Activated T-helper 2 cell treated with anti-CD3 and anti-CD28 coated beads, Interferon-gamma antibody, Interleukin-2, Interleukin-4, amounts not matched to agents 10 μg/mL and 5 μg/mL and 100 μg/mL, durations not matched to agents 14 hours and 24 hours and 36 hours (primary cell): Measurements from ENCODE around the gene CLIC5. TPM values are rescaled to one million over a fixed set of nuclear protein-coding genes. Genes with fewer than 3 reads are reported as not detected.

Experiments
- DNase-seq: peaks from one replicate; pipeline ENCODE4 v3.0.0; 2021; ENCODE audit warnings: low spot score
- H3K27ac Mint-ChIP-seq: one replicate; pipeline ENCODE4 v1.8.0; 2021; ENCODE audit warnings: mixed read lengths
- H3K27me3 Mint-ChIP-seq: one replicate; pipeline ENCODE4 v1.8.0; 2021; ENCODE audit warnings: low read depth, mixed read lengths
- H3K36me3 Mint-ChIP-seq: one replicate; pipeline ENCODE4 v1.8.0; 2021; ENCODE audit warnings: low read depth, mixed read lengths
- H3K4me1 Mint-ChIP-seq: one replicate; pipeline ENCODE4 v1.8.0; 2021; ENCODE audit warnings: low read depth, mixed read lengths
- H3K4me3 Mint-ChIP-seq: one replicate; pipeline ENCODE4 v1.8.0; 2021; ENCODE audit warnings: low read depth, mild to moderate bottlenecking, moderate library complexity, mixed read lengths
- H3K9me3 Mint-ChIP-seq: one replicate; pipeline ENCODE4 v1.8.0; 2021; ENCODE audit warnings: mixed read lengths
- intact Hi-C: fragments of 100-400 bp; cut with micrococcal nuclease; formaldehyde crosslinking; loops from one replicate; pipeline ENCODE4 v1.15.1; 2023
- total RNA-seq: library from RNA; stranded (reverse); gene quantifications from 2 replicates; pipeline ENCODE4 v1.2.3, GENCODE V29; 2022

CLIC5 gene
- total RNA-seq, 1 donor from 2014 or later = 3.8 TPM

GRCh38 chr6:45983062-45983461, 32.6 kb downstream of the CLIC5 start:
- Mint-ChIP-seq H3K4me1 (no peaks in the 10 kb centered on the region), H3K27me3 (peaks cover 5% of the 10 kb centered on the region), H3K4me3 (no peak overlapping the region), H3K27ac (no peak overlapping the region), H3K9me3 (no peaks in the 10 kb centered on the region), H3K36me3 (no peaks in the 10 kb centered on the region)
- no peak for DNase-seq
- intact Hi-C loops = no loop called here

- intact Hi-C loops = no loop called here
- Mint-ChIP-seq H3K9me3 (no peaks in the 10 kb centered on the region), H3K4me3 (no peak overlapping the region), H3K27ac (no peak overlapping the region), H3K27me3 (peaks cover 11% of the 10 kb centered on the region), H3K4me1 (no peaks in the 10 kb centered on the region), H3K36me3 (no peaks in the 10 kb centered on the region)
- DNase-seq = no peak
Observed at GRCh38 chr6:45982280-45983036, 33.2 kb downstream of the CLIC5 start.

- Mint-ChIP-seq H3K9me3 (no peaks in the 10 kb centered on the region), H3K27ac (no peak overlapping the region), H3K27me3 (peaks cover 11% of the 10 kb centered on the region), H3K4me1 (no peaks in the 10 kb centered on the region), H3K4me3 (no peak overlapping the region), H3K36me3 (no peaks in the 10 kb centered on the region)
- DNase-seq = no peak
- intact Hi-C loops = no loop called here
Observed at GRCh38 chr6:45981046-45981445, 34.6 kb downstream of the CLIC5 start.

GRCh38 chr6:45979311-45979710, 36.3 kb downstream of the CLIC5 start:
- intact Hi-C loops = no loop called here
- H3K27ac Mint-ChIP-seq = no peak overlapping the region
- H3K27me3 Mint-ChIP-seq = peaks cover 11% of the 10 kb centered on the region
- no peak overlapping the region for H3K4me3 Mint-ChIP-seq
- H3K4me1 Mint-ChIP-seq = no peaks in the 10 kb centered on the region
- H3K9me3 Mint-ChIP-seq = peaks cover 4% of the 10 kb centered on the region
- no peak for DNase-seq
- H3K36me3 Mint-ChIP-seq = no peaks in the 10 kb centered on the region

- H3K36me3 Mint-ChIP-seq = no peaks in the 10 kb centered on the region
- no peak overlapping the region for H3K4me3 Mint-ChIP-seq
- peaks cover 4% of the 10 kb centered on the region for H3K9me3 Mint-ChIP-seq
- H3K4me1 Mint-ChIP-seq = peaks cover 3% of the 10 kb centered on the region
- intact Hi-C loops = no loop called here
- DNase-seq = no peak
- peaks cover 15% of the 10 kb centered on the region for H3K27me3 Mint-ChIP-seq
- H3K27ac Mint-ChIP-seq = no peak overlapping the region
Observed at GRCh38 chr6:45974596-45974995, 41.1 kb downstream of the CLIC5 start.

GRCh38 chr6:45972795-45973503, 42.7 kb downstream of the CLIC5 start:
- H3K27ac Mint-ChIP-seq = no peak overlapping the region
- H3K27me3 Mint-ChIP-seq = peaks cover 14% of the 10 kb centered on the region
- H3K4me1 Mint-ChIP-seq = peaks cover 3% of the 10 kb centered on the region
- no peak for DNase-seq
- no peaks in the 10 kb centered on the region for H3K36me3 Mint-ChIP-seq
- no peak overlapping the region for H3K4me3 Mint-ChIP-seq
- intact Hi-C loops = no loop called here
- H3K9me3 Mint-ChIP-seq = peaks cover 4% of the 10 kb centered on the region

- Mint-ChIP-seq H3K9me3 (peaks cover 8% of the 10 kb centered on the region), H3K27ac (no peak overlapping the region), H3K27me3 (peaks cover 14% of the 10 kb centered on the region), H3K4me3 (no peak overlapping the region), H3K4me1 (peaks cover 3% of the 10 kb centered on the region), H3K36me3 (no peaks in the 10 kb centered on the region)
- intact Hi-C loops = no loop called here
- no peak for DNase-seq
Observed at GRCh38 chr6:45971287-45971686, 44.4 kb downstream of the CLIC5 start.

GRCh38 chr6:45970326-45970725, 45.3 kb downstream of the CLIC5 start:
- Mint-ChIP-seq H3K27me3 (peaks cover 14% of the 10 kb centered on the region), H3K4me3 (no peak overlapping the region), H3K36me3 (no peaks in the 10 kb centered on the region), H3K9me3 (peaks cover 8% of the 10 kb centered on the region), H3K27ac (no peak overlapping the region), H3K4me1 (peaks cover 3% of the 10 kb centered on the region)
- intact Hi-C loops = no loop called here
- DNase-seq = no peak

GRCh38 chr6:45969883-45970282, 45.8 kb downstream of the CLIC5 start:
- Mint-ChIP-seq H3K9me3 (peaks cover 8% of the 10 kb centered on the region), H3K27me3 (peaks cover 14% of the 10 kb centered on the region), H3K36me3 (no peaks in the 10 kb centered on the region), H3K27ac (no peak overlapping the region), H3K4me1 (peaks cover 3% of the 10 kb centered on the region), H3K4me3 (no peak overlapping the region)
- intact Hi-C loops = no loop called here
- no peak for DNase-seq

- Mint-ChIP-seq H3K36me3 (no peaks in the 10 kb centered on the region), H3K27ac (no peak overlapping the region)
Observed at GRCh38 chr6:45969026-45969425, 46.6 kb downstream of the CLIC5 start.

GRCh38 chr6:45967363-45967762, 48.3 kb downstream of the CLIC5 start:
- Mint-ChIP-seq H3K27ac (no peak overlapping the region), H3K4me3 (no peak overlapping the region), H3K36me3 (no peaks in the 10 kb centered on the region), H3K27me3 (peaks cover 14% of the 10 kb centered on the region), H3K4me1 (peaks cover 3% of the 10 kb centered on the region), H3K9me3 (peaks cover 8% of the 10 kb centered on the region)
- no peak for DNase-seq
- intact Hi-C loops = no loop called here

More at GRCh38 chr6:45969026-45969425, 46.6 kb downstream of the CLIC5 start:
- intact Hi-C loops = no loop called here
- peaks cover 8% of the 10 kb centered on the region for H3K9me3 Mint-ChIP-seq
- DNase-seq = no peak
- peaks cover 14% of the 10 kb centered on the region for H3K27me3 Mint-ChIP-seq
- no peak overlapping the region for H3K4me3 Mint-ChIP-seq
- peaks cover 3% of the 10 kb centered on the region for H3K4me1 Mint-ChIP-seq

- DNase-seq = no peak
- Mint-ChIP-seq H3K4me1 (peaks cover 3% of the 10 kb centered on the region), H3K9me3 (peaks cover 8% of the 10 kb centered on the region), H3K36me3 (no peaks in the 10 kb centered on the region), H3K27me3 (peaks cover 14% of the 10 kb centered on the region), H3K27ac (no peak overlapping the region), H3K4me3 (no peak overlapping the region)
- intact Hi-C loops = no loop called here
Observed at GRCh38 chr6:45966797-45967196, 48.9 kb downstream of the CLIC5 start.

- no peak for DNase-seq
- H3K36me3 Mint-ChIP-seq = no peaks in the 10 kb centered on the region
- H3K4me3 Mint-ChIP-seq = no peak overlapping the region
- no peak overlapping the region for H3K27ac Mint-ChIP-seq
- H3K27me3 Mint-ChIP-seq = peaks cover 14% of the 10 kb centered on the region
- H3K9me3 Mint-ChIP-seq = peaks cover 8% of the 10 kb centered on the region
- H3K4me1 Mint-ChIP-seq = peaks cover 3% of the 10 kb centered on the region
- intact Hi-C loops = no loop called here
Observed at GRCh38 chr6:45966340-45966739, 49.3 kb downstream of the CLIC5 start.
